Uterus (tissue), 4 donors: ENCODE results near the gene DCTN3. TPM values are rescaled to one million over a fixed set of nuclear protein-coding genes. Genes with fewer than 3 reads are reported as not detected.
A peak's percentile ranks its signal among the peaks of the same experiment; 100 is the strongest.

ENCODE experiments used
- DNase-seq, 2 donors: peaks; one replicate each; pipeline ENCODE4 v3.0.0-alpha.2; 2019 to 2020
- H3K27ac ChIP-seq, 2 donors: fragments of 200-600 bp; sonication (generic); 1 replicate in 1 of 2; 2 replicates in 1 of 2; pipeline ENCODE4 v1.5.1; 2016 to 2018
- H3K27me3 ChIP-seq, 2 donors: fragments of 200-600 bp; sonication (generic); one replicate each; pipeline ENCODE4 v1.5.1; 2018 to 2019; ENCODE audit warnings: control low read depth in 1 of 2
- H3K36me3 ChIP-seq, 2 donors: fragments of 200-600 bp; sonication (generic); one replicate each; pipeline ENCODE4 v1.5.1; 2019; ENCODE audit warnings: control low read depth in 1 of 2
- H3K4me1 ChIP-seq, 2 donors: fragments of 200-600 bp; sonication (generic); one replicate each; pipeline ENCODE4 v1.5.1; 2018 to 2019; ENCODE audit warnings: control low read depth in 1 of 2
- H3K4me3 ChIP-seq, 2 donors: fragments of 200-600 bp; sonication (generic); 1 replicate in 1 of 2; 2 replicates in 1 of 2; pipeline ENCODE4 v1.5.1; 2018 to 2019; ENCODE audit warnings: mild to moderate bottlenecking in 1 of 2
- H3K9me3 ChIP-seq, 2 donors: fragments of 200-600 bp; sonication (generic); one replicate each; pipeline ENCODE4 v1.5.1; 2019; ENCODE audit warnings: control low read depth in 1 of 2
- CTCF ChIP-seq, 4 experiments: fragments of 200-600 bp in 2 of 4; fragments of 450-650 bp in 2 of 4; sonication (generic) in 2 of 4; IDR thresholded peaks; one replicate each; pipeline ENCODE4 v1.5.1; 2016 to 2019; ENCODE audit warnings: antibody characterized with exemption in 4 of 4, mild to moderate bottlenecking in 2 of 4, moderate library complexity in 1 of 4
- POLR2A ChIP-seq, 2 donors: fragments of 450-650 bp; IDR thresholded peaks; one replicate each; pipeline ENCODE4 v1.6.1; 2016; ENCODE audit warnings: antibody characterized with exemption in 2 of 2, mild to moderate bottlenecking in 1 of 2, moderate library complexity in 1 of 2
- intact Hi-C: fragments of 100-400 bp; cut with DNase I; formaldehyde crosslinking; loops from one replicate; pipeline ENCODE4 v1.15.1; 2023; ENCODE audit warnings: low total_unique reads
- total RNA-seq, 4 donors: library from RNA; depleted of rRNA in 3 of 4; stranded (reverse); fragments of >200 nt in 3 of 4; gene quantifications; one replicate each; pipeline versions ENCODE4 v1.1.0 to v1.2.4, GENCODE V29; 2014 to 2023
- donor health status: DM: yes; HTN: yes; CAD: no.

The DCTN3 gene
- total RNA-seq, 4 donors from 2014 or later: 27.7 to 98.0 (median 58.6) TPM

GRCh38 chr9:34606905-34607304, 13.4 kb downstream of the DCTN3 start:
- Histone ChIP-seq H3K4me1 (no peaks in the 10 kb centered on the region), H3K27me3 (no peaks in the 10 kb centered on the region), H3K4me3 (no peak overlapping the region), H3K27ac (no peak overlapping the region), H3K36me3 (no peaks in the 10 kb centered on the region), H3K9me3 (no peaks in the 10 kb centered on the region)
- intact Hi-C loops: no loop called here
- TF ChIP-seq CTCF (IDR thresholded peaks at IDR 0.05): no peak
- no peak for TF ChIP-seq POLR2A (IDR thresholded peaks at IDR 0.05)
- DNase-seq: no peak

- H3K9me3 ChIP-seq: no peaks in the 10 kb centered on the region
- no peak overlapping the region for H3K27ac ChIP-seq
- H3K4me3 ChIP-seq: no peak overlapping the region
- TF ChIP-seq POLR2A (IDR thresholded peaks at IDR 0.05) (no peak), CTCF (IDR thresholded peaks at IDR 0.05) (no peak)
- H3K27me3 ChIP-seq: no peaks in the 10 kb centered on the region
- intact Hi-C loops: no loop called here
- no peaks in the 10 kb centered on the region for H3K36me3 ChIP-seq
- no peaks in the 10 kb centered on the region for H3K4me1 ChIP-seq
- no peak for DNase-seq
Observed at GRCh38 chr9:34606190-34606589, 14.1 kb downstream of the DCTN3 start.

GRCh38 chr9:34603610-34604231, 16.6 kb downstream of the DCTN3 start:
- no peak overlapping the region for H3K27ac ChIP-seq
- H3K36me3 ChIP-seq: no peaks in the 10 kb centered on the region
- no peaks in the 10 kb centered on the region for H3K9me3 ChIP-seq
- intact Hi-C loops: no loop called here
- no peak overlapping the region for H3K4me3 ChIP-seq
- TF ChIP-seq CTCF (IDR thresholded peaks at IDR 0.05): peak; percentile 73 to 93 (median 89)
- TF ChIP-seq POLR2A (IDR thresholded peaks at IDR 0.05): no peak
- H3K27me3 ChIP-seq: no peaks in the 10 kb centered on the region
- peak; percentile 81 to 86 for DNase-seq
- no peaks in the 10 kb centered on the region for H3K4me1 ChIP-seq

- no peak overlapping the region for H3K27ac ChIP-seq
- H3K4me3 ChIP-seq: no peak overlapping the region
- intact Hi-C loops: no loop called here
- no peak for TF ChIP-seq CTCF (IDR thresholded peaks at IDR 0.05)
- no peak for TF ChIP-seq POLR2A (IDR thresholded peaks at IDR 0.05)
- no peaks in the 10 kb centered on the region for H3K9me3 ChIP-seq
- H3K36me3 ChIP-seq: no peaks in the 10 kb centered on the region
- no peak for DNase-seq
- H3K27me3 ChIP-seq: no peaks in the 10 kb centered on the region
- H3K4me1 ChIP-seq: no peaks in the 10 kb centered on the region
Observed at GRCh38 chr9:34601937-34602573, 18.2 kb downstream of the DCTN3 start.

GRCh38 chr9:34600908-34601307, 19.4 kb downstream of the DCTN3 start:
- TF ChIP-seq CTCF (IDR thresholded peaks at IDR 0.05) (no peak), POLR2A (IDR thresholded peaks at IDR 0.05) (no peak)
- no peak for DNase-seq
- Histone ChIP-seq H3K4me3 (no peak overlapping the region), H3K27ac (no peak overlapping the region), H3K27me3 (no peaks in the 10 kb centered on the region), H3K9me3 (no peaks in the 10 kb centered on the region), H3K4me1 (no peaks in the 10 kb centered on the region), H3K36me3 (no peaks in the 10 kb centered on the region)
- intact Hi-C loops: no loop called here
